ENCODE data around the gene ZBTB8OS.
"Not testable (repeated sequence)": the region's sequence is repeated elsewhere in the genome, so short reads cannot be mapped to it uniquely, and the experiment has no call there.

The ZBTB8OS gene

GRCh38 chr1:32685498-32685897, 35.1 kb upstream of the ZBTB8OS start:
- Histone ChIP-seq H3K4me3 (replicated peaks; ENCODE audit: low read depth, low read length) (no peak overlapping the region), H3K36me3 (ENCODE audit: control insufficient read depth, insufficient read depth, low read length) (peaks cover 14% of the 10 kb centered on the region), H3K27me3 (replicated peaks; ENCODE audit: control insufficient read depth, insufficient read depth, low read length) (no peaks in the 10 kb centered on the region)
- TF ChIP-seq CTCF (IDR thresholded peaks at IDR 0.05; ENCODE audit: insufficient read depth, low read length, poor library complexity, severe bottlenecking) = no peak
- DNase-seq (ENCODE audit: extremely low read depth, insufficient read length) = no peak

- DNase-seq (ENCODE audit: extremely low read depth, insufficient read length) = no peak
- peaks cover 14% of the 10 kb centered on the region for H3K36me3 ChIP-seq (ENCODE audit: control insufficient read depth, insufficient read depth, low read length)
- TF ChIP-seq CTCF (IDR thresholded peaks at IDR 0.05; ENCODE audit: insufficient read depth, low read length, poor library complexity, severe bottlenecking) = no peak
These were observed 33.9 kb upstream of the ZBTB8OS start for GRCh38 chr1:32684167-32684811.

GRCh38 chr1:32683397-32683796, 33.0 kb upstream of the ZBTB8OS start:
- peaks cover 14% of the 10 kb centered on the region for H3K36me3 ChIP-seq (ENCODE audit: control insufficient read depth, insufficient read depth, low read length)
- H3K4me3 ChIP-seq (replicated peaks; ENCODE audit: low read depth, low read length) = no peak overlapping the region
- no peak for TF ChIP-seq CTCF (IDR thresholded peaks at IDR 0.05; ENCODE audit: insufficient read depth, low read length, poor library complexity, severe bottlenecking)
- DNase-seq (ENCODE audit: extremely low read depth, insufficient read length) = no peak
- no peaks in the 10 kb centered on the region for H3K27me3 ChIP-seq (replicated peaks; ENCODE audit: control insufficient read depth, insufficient read depth, low read length)

More at GRCh38 chr1:32684167-32684811, 33.9 kb upstream of the ZBTB8OS start:
- no peak overlapping the region for H3K4me3 ChIP-seq (replicated peaks; ENCODE audit: low read depth, low read length)
- no peaks in the 10 kb centered on the region for H3K27me3 ChIP-seq (replicated peaks; ENCODE audit: control insufficient read depth, insufficient read depth, low read length)

- peaks cover 17% of the 10 kb centered on the region for H3K36me3 ChIP-seq (ENCODE audit: control insufficient read depth, insufficient read depth, low read length)
- no peak for TF ChIP-seq CTCF (IDR thresholded peaks at IDR 0.05; ENCODE audit: insufficient read depth, low read length, poor library complexity, severe bottlenecking)
- no peaks in the 10 kb centered on the region for H3K27me3 ChIP-seq (replicated peaks; ENCODE audit: control insufficient read depth, insufficient read depth, low read length)
- H3K4me3 ChIP-seq (replicated peaks; ENCODE audit: low read depth, low read length) = no peak overlapping the region
- no peak for DNase-seq (ENCODE audit: extremely low read depth, insufficient read length)
These were observed 31.6 kb upstream of the ZBTB8OS start for GRCh38 chr1:32681999-32682398.

- no peak for TF ChIP-seq CTCF (IDR thresholded peaks at IDR 0.05; ENCODE audit: insufficient read depth, low read length, poor library complexity, severe bottlenecking)
- no peaks in the 10 kb centered on the region for H3K27me3 ChIP-seq (replicated peaks; ENCODE audit: control insufficient read depth, insufficient read depth, low read length)
- H3K4me3 ChIP-seq (replicated peaks; ENCODE audit: low read depth, low read length) = no peak overlapping the region
- DNase-seq (ENCODE audit: extremely low read depth, insufficient read length) = no peak
- H3K36me3 ChIP-seq (ENCODE audit: control insufficient read depth, insufficient read depth, low read length) = peaks cover 18% of the 10 kb centered on the region
These were observed 31.2 kb upstream of the ZBTB8OS start for GRCh38 chr1:32681509-32681908.

GRCh38 chr1:32680642-32681041, 30.3 kb upstream of the ZBTB8OS start:
- no peak for TF ChIP-seq CTCF (IDR thresholded peaks at IDR 0.05; ENCODE audit: insufficient read depth, low read length, poor library complexity, severe bottlenecking)
- peaks cover 20% of the 10 kb centered on the region for H3K36me3 ChIP-seq (ENCODE audit: control insufficient read depth, insufficient read depth, low read length)
- no peaks in the 10 kb centered on the region for H3K27me3 ChIP-seq (replicated peaks; ENCODE audit: control insufficient read depth, insufficient read depth, low read length)
- no peak overlapping the region for H3K4me3 ChIP-seq (replicated peaks; ENCODE audit: low read depth, low read length)
- no peak for DNase-seq (ENCODE audit: extremely low read depth, insufficient read length)

GRCh38 chr1:32679993-32680392, 29.6 kb upstream of the ZBTB8OS start:
- not testable (repeated sequence) for H3K4me3 ChIP-seq (replicated peaks; ENCODE audit: low read depth, low read length); H3K27me3 ChIP-seq (replicated peaks; ENCODE audit: control insufficient read depth, insufficient read depth, low read length); DNase-seq (ENCODE audit: extremely low read depth, insufficient read length)
- H3K36me3 ChIP-seq (ENCODE audit: control insufficient read depth, insufficient read depth, low read length) = peaks cover 13% of the 10 kb centered on the region
